ENCODE measurements around the gene XRCC4. TPM values are rescaled to one million over a fixed set of nuclear protein-coding genes. Genes with fewer than 3 reads are reported as not detected.
"Not testable (repeated sequence)": the region's sequence is repeated elsewhere in the genome, so short reads cannot be mapped to it uniquely, and the experiment has no call there.

XRCC4 gene
- total RNA-seq (2014; rRNA removed; shearing (Covaris generic)): 12.8 and 17.1 TPM in 2 replicates

GRCh38 chr5:83076742-83077661, at the start of gene XRCC4, which contains the start of gene TMEM167A:
Gene XRCC4 (plus strand): TSS chr5:83077547. CDS start chr5:83104920, 27,373 bp downstream.
Gene TMEM167A (minus strand): TSS chr5:83077394. CDS start chr5:83077323, 71 bp downstream.
- peak; percentile 99 for DNase-seq (ENCODE audit: low read depth)

GRCh38 chr5:83029912-83030311, 47.4 kb upstream of the XRCC4 start:
- DNase-seq (ENCODE audit: low read depth): peak; percentile 54

GRCh38 chr5:83031381-83031780, 46.0 kb upstream of the XRCC4 start:
- no peak for DNase-seq (ENCODE audit: low read depth)

- DNase-seq (ENCODE audit: low read depth): no peak
Observed at GRCh38 chr5:83034036-83034435, 43.3 kb upstream of the XRCC4 start.

GRCh38 chr5:83034528-83035207, 42.7 kb upstream of the XRCC4 start:
- no peak for DNase-seq (ENCODE audit: low read depth)

- no peak for DNase-seq (ENCODE audit: low read depth)
Observed at GRCh38 chr5:83035373-83036100, 41.8 kb upstream of the XRCC4 start.

- no peak for DNase-seq (ENCODE audit: low read depth)
Observed at GRCh38 chr5:83036991-83037575, 40.3 kb upstream of the XRCC4 start.

- DNase-seq (ENCODE audit: low read depth): no peak
Observed at GRCh38 chr5:83038924-83039323, 38.4 kb upstream of the XRCC4 start.

- DNase-seq (ENCODE audit: low read depth): no peak
Observed at GRCh38 chr5:83042507-83042906, 34.8 kb upstream of the XRCC4 start.

- no peak for DNase-seq (ENCODE audit: low read depth)
Observed at GRCh38 chr5:83044926-83045325, 32.4 kb upstream of the XRCC4 start.

GRCh38 chr5:83048277-83048676, 29.1 kb upstream of the XRCC4 start:
- DNase-seq (ENCODE audit: low read depth): no peak

- DNase-seq (ENCODE audit: low read depth): no peak
Observed at GRCh38 chr5:83048811-83049210, 28.5 kb upstream of the XRCC4 start.

- DNase-seq (ENCODE audit: low read depth): no peak
Observed at GRCh38 chr5:83049370-83049885, 27.9 kb upstream of the XRCC4 start.

- DNase-seq (ENCODE audit: low read depth): no peak
Observed at GRCh38 chr5:83050723-83051340, 26.5 kb upstream of the XRCC4 start.

- no peak for DNase-seq (ENCODE audit: low read depth)
Observed at GRCh38 chr5:83055166-83055565, 22.2 kb upstream of the XRCC4 start.

GRCh38 chr5:83058726-83059125, 18.6 kb upstream of the XRCC4 start:
- no peak for DNase-seq (ENCODE audit: low read depth)

GRCh38 chr5:83059341-83059740, 18.0 kb upstream of the XRCC4 start:
- no peak for DNase-seq (ENCODE audit: low read depth)

- DNase-seq (ENCODE audit: low read depth): no peak
Observed at GRCh38 chr5:83066548-83067110, 10.7 kb upstream of the XRCC4 start.

GRCh38 chr5:83067377-83067776, 10.0 kb upstream of the XRCC4 start:
- DNase-seq (ENCODE audit: low read depth): not testable (repeated sequence)

GRCh38 chr5:83069096-83069799, 8.1 kb upstream of the XRCC4 start:
- no peak for DNase-seq (ENCODE audit: low read depth)

Data from M059J (cell line).